Right lobe of liver (tissue), 6 donors: ENCODE measurements around the gene JDP2. TPM values are rescaled to one million over a fixed set of nuclear protein-coding genes. Genes with fewer than 3 reads are reported as not detected.

ENCODE experiments used
- ATAC-seq, 4 donors: fragments of 200-7000 bp; cut with Tn5 transposase; one replicate each; pipeline ENCODE4 v1.9.1; 2020; ENCODE audit warnings: mild to moderate bottlenecking in 4 of 4, moderate library complexity in 4 of 4
- DNase-seq, 3 donors: peaks; one replicate each; pipeline ENCODE4 v3.0.0-alpha.2; 2020
- H3K27ac ChIP-seq, 3 donors: fragments of 200-600 bp; one replicate each; pipeline ENCODE4 v1.8.0; 2022
- H3K27me3 ChIP-seq, 2 donors: fragments of 200-600 bp; one replicate each; pipeline ENCODE4 v1.8.0; 2022
- H3K36me3 ChIP-seq, 4 donors: fragments of 200-600 bp; sonication (generic) in 1 of 4; one replicate each; pipeline versions ENCODE4 v1.5.1 to v1.8.0; 2017 to 2022; ENCODE audit warnings: control low read depth in 1 of 4
- H3K4me1 ChIP-seq, 4 donors: fragments of 200-600 bp; sonication (generic) in 1 of 4; one replicate each; pipeline versions ENCODE4 v1.5.1 to v1.8.0; 2017 to 2022; ENCODE audit warnings: control low read depth in 1 of 4
- H3K4me3 ChIP-seq, 3 donors: fragments of 200-600 bp; one replicate each; pipeline ENCODE4 v1.8.0; 2022
- H3K9me3 ChIP-seq, 4 donors: fragments of 200-600 bp; sonication (generic) in 1 of 4; one replicate each; pipeline versions ENCODE4 v1.5.1 to v1.8.0; 2017 to 2022; ENCODE audit warnings: control low read depth in 1 of 4
- CTCF ChIP-seq, 4 donors: fragments of 200-600 bp in 3 of 4; fragments of 450-650 bp in 1 of 4; IDR thresholded peaks; one replicate each; pipeline versions ENCODE4 v1.5.1 to v1.8.0; 2016 to 2022; ENCODE audit warnings: antibody characterized with exemption in 4 of 4, mild to moderate bottlenecking in 2 of 4
- POLR2A ChIP-seq: fragments of 450-650 bp; IDR thresholded peaks from one replicate; pipeline ENCODE4 v1.6.1; 2017; ENCODE audit warnings: antibody characterized with exemption, mild to moderate bottlenecking
- WGBS: methylation state at CpG from one replicate; pipeline ENCODE4 v1.1.6; 2018; ENCODE audit warnings: low coverage, low lambda C conversion rate; ENCODE audit not compliant: insufficient coverage; ENCODE audit errors: missing lambda C conversion rate; 5-methylcytosine and 5-hydroxymethylcytosine counted together
- intact Hi-C, 2 donors: fragments of 100-400 bp; cut with DNase I; formaldehyde crosslinking; loops; one replicate each; pipeline versions ENCODE4 v1.11.2 to v1.14.1; 2022
- total RNA-seq, 6 experiments: library from RNA; depleted of rRNA in 2 of 6; stranded (reverse); fragments of >200 nt in 2 of 6; fragmentation: NEBNext Ultra II Directional in 3 of 6; extraction: Animal tissue kit (Norgen Biotek cat#: 25700) in 3 of 6; gene quantifications; one replicate each; pipeline versions ENCODE4 v1.1.0 to v1.2.4, GENCODE V29; 2016 to 2023
- donor health status: DM: no; HTN: yes; CAD: no.
- donor health status: DM: no; HTN: no; CAD: no.
- donor health status: DM: no; HTN: no; CAD: no.
- donor health status: DM: no; HTN: yes; CAD: no.
- donor health status: DM: no; HTN: yes; CAD: no.

JDP2 gene
- total RNA-seq, 6 experiments from 2014 or later: 8.3 to 22.0 (median 11.8) TPM

DNA sequence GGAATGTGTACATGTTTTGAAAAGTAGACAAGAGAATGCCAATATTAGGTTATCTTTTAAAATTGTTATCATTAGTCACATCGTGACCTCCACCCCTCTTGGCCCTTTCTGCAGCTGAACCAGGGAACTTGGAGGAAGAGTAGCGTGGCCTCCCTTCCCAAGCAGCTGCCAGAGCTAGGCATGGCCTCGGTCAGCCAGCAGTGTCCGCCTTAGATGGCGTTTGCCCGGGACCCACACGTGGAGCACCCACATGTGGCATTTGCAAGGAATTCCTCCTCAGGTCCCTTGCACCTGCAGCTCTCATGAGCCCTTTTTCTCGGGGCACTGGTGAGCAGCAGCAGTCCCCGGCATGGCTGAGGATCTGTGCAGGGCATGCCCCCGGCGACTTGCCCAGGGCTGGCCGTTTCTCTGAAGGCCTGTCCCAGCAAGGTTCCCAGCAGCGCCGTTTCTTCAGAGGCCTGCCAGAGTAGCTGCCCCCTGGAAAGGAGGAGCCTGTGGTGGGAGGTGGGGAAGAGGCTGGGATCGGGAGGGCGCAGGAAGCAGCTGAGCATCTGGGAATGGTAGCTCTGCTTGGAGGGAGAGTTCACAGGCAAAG lies 10.8 kb downstream of the JDP2 start:
- no peaks in the 10 kb centered on the region for H3K27me3 ChIP-seq
- H3K9me3 ChIP-seq: no peaks in the 10 kb centered on the region
- no peak for ATAC-seq
- H3K4me3 ChIP-seq: no peak overlapping the region
- TF ChIP-seq POLR2A (no peak), CTCF (IDR thresholded peaks at IDR 0.05) (no peak)
- WGBS: no CpG with 5 or more reads among the region's 16 CpGs
- H3K36me3 ChIP-seq: peaks cover 0 to 19% (median 7%) of the 10 kb centered on the region in 4 donors
- DNase-seq: no peak
- H3K27ac ChIP-seq: no peak overlapping the region
- intact Hi-C loops: no loop called here
- peaks cover 0 to 25% (median 3%) of the 10 kb centered on the region in 4 donors for H3K4me1 ChIP-seq

- intact Hi-C loops: no loop called here
- Histone ChIP-seq H3K4me3 (no peak overlapping the region), H3K9me3 (no peaks in the 10 kb centered on the region), H3K27me3 (no peaks in the 10 kb centered on the region), H3K27ac (no peak overlapping the region), H3K36me3 (peaks cover 0 to 19% (median 6%) of the 10 kb centered on the region in 4 donors), H3K4me1 (peaks cover 0 to 28% (median 3%) of the 10 kb centered on the region in 4 donors)
- TF ChIP-seq POLR2A (no peak), CTCF (IDR thresholded peaks at IDR 0.05) (no peak)
- ATAC-seq (no peak), DNase-seq (no peak)
- 87% methylated on average over 13 of the region's 13 CpGs for WGBS
Measured at GRCh38 chr14:75439989-75440388, 12.2 kb downstream of the JDP2 start.

- peak; percentile 51 to 74 (median 74) for DNase-seq
- peak overlapping the region in 1 of 3 donors; percentile 49 for H3K27ac ChIP-seq
- intact Hi-C loops: no loop called here
- 27% methylated on average over 14 of the region's 14 CpGs for WGBS
- no peak overlapping the region for H3K4me3 ChIP-seq
- no peaks in the 10 kb centered on the region for H3K27me3 ChIP-seq
- TF ChIP-seq CTCF (IDR thresholded peaks at IDR 0.05): no peak
- no peak for TF ChIP-seq POLR2A
- H3K36me3 ChIP-seq: peaks cover 0 to 20% (median 9%) of the 10 kb centered on the region in 4 donors
- peak; percentile 88 to 95 (median 91) for ATAC-seq
- no peaks in the 10 kb centered on the region for H3K9me3 ChIP-seq
- H3K4me1 ChIP-seq: peaks cover 0 to 28% (median 3%) of the 10 kb centered on the region in 4 donors
Measured at GRCh38 chr14:75440733-75441477, 13.1 kb downstream of the JDP2 start.

DNA sequence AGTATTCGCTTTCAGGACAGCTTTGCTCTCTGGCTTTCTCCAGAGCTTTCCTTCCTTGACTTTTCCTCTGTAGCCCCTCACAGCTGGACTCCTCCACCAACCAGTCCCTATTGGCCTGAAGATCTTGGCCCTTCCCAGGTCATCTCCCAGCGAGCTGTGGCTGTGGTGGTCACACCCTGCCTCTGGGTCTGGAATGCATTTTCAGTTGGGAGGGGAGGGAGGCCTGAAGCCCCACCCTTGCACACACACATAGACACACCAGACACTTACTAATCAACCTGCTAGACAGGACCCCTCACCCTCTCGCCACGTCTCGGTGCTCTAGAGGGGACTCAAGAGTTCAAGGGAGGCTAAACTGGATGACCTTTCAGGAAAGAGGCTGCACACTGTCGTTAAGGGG lies 13.9 kb downstream of the JDP2 start:
- Histone ChIP-seq H3K27me3 (no peaks in the 10 kb centered on the region), H3K4me1 (peaks cover 0 to 25% (median 3%) of the 10 kb centered on the region in 4 donors), H3K36me3 (peaks cover 0 to 21% (median 9%) of the 10 kb centered on the region in 4 donors), H3K4me3 (no peak overlapping the region), H3K27ac (peak overlapping the region in 1 of 3 donors; percentile 49), H3K9me3 (no peaks in the 10 kb centered on the region)
- TF ChIP-seq POLR2A (no peak), CTCF (IDR thresholded peaks at IDR 0.05) (no peak)
- intact Hi-C loops: no loop called here
- ATAC-seq: no peak
- no peak for DNase-seq
- 86% methylated on average over 4 of the region's 6 CpGs for WGBS
